PC-9 (cell line): ENCODE results near the gene HPCAL1. TPM values are rescaled to one million over a fixed set of nuclear protein-coding genes. Genes with fewer than 3 reads are reported as not detected.
"Not testable (repeated sequence)": the region's sequence is repeated elsewhere in the genome, so short reads cannot be mapped to it uniquely, and the experiment has no call there.

Experiments used
- BruUV-seq: library from RNA; stranded (reverse); fragments of 400-500 nt; replicated peaks from 2 replicates; lab custom pipeline; 2021; lab: Mats Ljungman, UMichigan
- CTCF ChIA-PET: fragments of 300-600 bp; sonication (Branson Sonifier 250); formaldehyde crosslinking; loops from one replicate; lab custom pipeline; 2022; ENCODE audit warnings: antibody characterized with exemption; lab: Charles Lee
- POLR2A ChIA-PET: fragments of 300-600 bp; sonication (Branson Sonifier 250); formaldehyde crosslinking; loops from one replicate; lab custom pipeline; 2022; ENCODE audit warnings: antibody characterized with exemption; ENCODE audit not compliant: unreplicated experiment; lab: Charles Lee
- DNase-seq, 2 experiments: peaks; one replicate each; pipeline versions ENCODE4 v3.0.0 to v3.0.0-alpha.2; 2015 to 2022; ENCODE audit warnings: mixed read lengths in 1 of 2
- H2AFZ ChIP-seq: fragments of 200-600 bp; sonication (generic); 2 replicates; pipeline ENCODE4 v1.8.1; 2017; ENCODE audit warnings: antibody characterized with exemption
- H3F3A ChIP-seq: fragments of 200-600 bp; sonication (generic); 2 replicates; pipeline ENCODE4 v1.8.1; 2017; ENCODE audit warnings: antibody characterized with exemption, mild to moderate bottlenecking, low read depth; ENCODE audit not compliant: insufficient read depth
- H3K27ac ChIP-seq: fragments of 200-600 bp; sonication (generic); 2 replicates; pipeline ENCODE4 v1.6.1; 2016; ENCODE audit warnings: mixed run types
- H3K27me3 ChIP-seq: fragments of 200-600 bp; sonication (generic); 2 replicates; pipeline ENCODE4 v1.6.1; 2016; ENCODE audit warnings: low read depth, mixed run types; ENCODE audit not compliant: insufficient read depth
- H3K36me3 ChIP-seq: fragments of 200-600 bp; sonication (generic); 2 replicates; pipeline ENCODE4 v1.6.1; 2016; ENCODE audit warnings: low read depth, mixed run types
- H3K4me1 ChIP-seq: fragments of 200-600 bp; sonication (generic); replicated peaks from 2 replicates; pipeline ENCODE4 v1.6.1; 2016; ENCODE audit warnings: mixed run types; ENCODE audit not compliant: insufficient read depth
- H3K4me2 ChIP-seq: fragments of 200-600 bp; sonication (generic); 2 replicates; pipeline ENCODE4 v1.6.1; 2017; ENCODE audit warnings: mixed run types
- H3K4me3 ChIP-seq: fragments of 200-600 bp; sonication (generic); 2 replicates; pipeline ENCODE4 v1.6.1; 2016; ENCODE audit warnings: mixed run types
- H3K79me2 ChIP-seq: fragments of 200-600 bp; sonication (generic); 2 replicates; pipeline ENCODE4 v1.6.1; 2017; ENCODE audit warnings: low read depth, mixed run types
- H3K9me2 ChIP-seq: fragments of 200-600 bp; sonication (generic); 2 replicates; pipeline ENCODE4 v1.8.1; 2017; ENCODE audit warnings: mild to moderate bottlenecking; ENCODE audit not compliant: insufficient read depth
- H3K9me3 ChIP-seq: fragments of 200-600 bp; sonication (generic); 2 replicates; pipeline ENCODE4 v1.8.1; 2016; ENCODE audit warnings: low read depth; ENCODE audit not compliant: insufficient read depth
- H4K20me1 ChIP-seq: fragments of 200-600 bp; sonication (generic); 2 replicates; pipeline ENCODE4 v1.8.1; 2017; ENCODE audit not compliant: insufficient read depth
- CTCF ChIP-seq: fragments of 200-600 bp; sonication (generic); conservative IDR thresholded peaks from 2 replicates; pipeline ENCODE4 v1.6.1; 2017; ENCODE audit warnings: mixed run types, antibody characterized with exemption, mild to moderate bottlenecking, moderate library complexity
- EZH2 ChIP-seq: fragments of 200-600 bp; sonication (generic); IDR thresholded peaks from 2 replicates; pipeline ENCODE4 v1.8.0; 2017; ENCODE audit warnings: antibody characterized with exemption, low read depth
- intact Hi-C: fragments of 100-400 bp; cut with micrococcal nuclease; formaldehyde crosslinking; loops from one replicate; pipeline ENCODE4 v1.10.0; 2022; ENCODE audit not compliant: unreplicated experiment
- total RNA-seq: library from RNA; stranded (reverse); gene quantifications from 2 replicates; pipeline ENCODE4 v1.2.3, GENCODE V29; 2021

Gene HPCAL1
- total RNA-seq, 1 experiment from 2014 or later = 105 TPM

GRCh38 chr2:10440736-10441135 is 138.0 kb downstream of the HPCAL1 start:
- no peak for TF ChIP-seq CTCF
- no peak for TF ChIP-seq EZH2
- CTCF ChIA-PET = interaction anchor here (0.7 kb wide), 1 partner anchor 315 kb away, joined by 3 read pairs; no protein-coding TSS in a partner anchor
- H2AFZ ChIP-seq = no peak overlapping the region
- intact Hi-C loops = no loop called here
- POLR2A ChIA-PET = no interaction called here
- H3K4me3 ChIP-seq = no peak overlapping the region
- no peaks in the 10 kb centered on the region for H3K9me2 ChIP-seq
- H3K4me2 ChIP-seq = no peak overlapping the region
- DNase-seq = no peak
- peaks cover 8% of the 10 kb centered on the region; the same call in 1 of the 2 replicates for H3K4me1 ChIP-seq
- peaks cover 15% of the 10 kb centered on the region for H3K79me2 ChIP-seq
- peaks cover 36% of the 10 kb centered on the region for H3K36me3 ChIP-seq
- H3F3A ChIP-seq = peaks cover 26% of the 10 kb centered on the region; the same call in 1 of the 2 replicates
- H3K9me3 ChIP-seq = no peaks in the 10 kb centered on the region
- H3K27ac ChIP-seq = no peak overlapping the region
- BruUV-seq = no TSS peak
- H3K27me3 ChIP-seq = no peaks in the 10 kb centered on the region
- peaks cover 18% of the 10 kb centered on the region for H4K20me1 ChIP-seq

GRCh38 chr2:10441948-10442347 is 139.2 kb downstream of the HPCAL1 start:
- CTCF ChIA-PET = no interaction called here
- intact Hi-C loops = no loop called here
- H3K36me3 ChIP-seq = peaks cover 36% of the 10 kb centered on the region

GRCh38 chr2:10442469-10443126 is 139.9 kb downstream of the HPCAL1 start:
- CTCF ChIA-PET, DNase-seq, H2AFZ ChIP-seq, H3K4me2 ChIP-seq, intact Hi-C loops, H3K9me2 ChIP-seq, POLR2A ChIA-PET, H3K27me3 ChIP-seq, H3K4me3 ChIP-seq, BruUV-seq, H3K9me3 ChIP-seq, H3K27ac ChIP-seq: not testable (repeated sequence)
- Histone ChIP-seq H3K79me2 (peaks cover 34% of the 10 kb centered on the region), H4K20me1 (peaks cover 28% of the 10 kb centered on the region), H3K4me1 (peaks cover 21% of the 10 kb centered on the region), H3K36me3 (peaks cover 36% of the 10 kb centered on the region), H3F3A (peaks cover 20% of the 10 kb centered on the region; the same call in 1 of the 2 replicates)

More at GRCh38 chr2:10441948-10442347, 139.2 kb downstream of the HPCAL1 start:
- H4K20me1 ChIP-seq = peaks cover 28% of the 10 kb centered on the region
- H3K4me2 ChIP-seq = no peak overlapping the region
- H3F3A ChIP-seq = peaks cover 26% of the 10 kb centered on the region; the same call in 1 of the 2 replicates
- no TSS peak for BruUV-seq
- TF ChIP-seq EZH2 (no peak), CTCF (no peak)
- no peaks in the 10 kb centered on the region for H3K9me2 ChIP-seq
- H2AFZ ChIP-seq = no peak overlapping the region
- H3K27me3 ChIP-seq = no peaks in the 10 kb centered on the region
- peaks cover 20% of the 10 kb centered on the region for H3K4me1 ChIP-seq
- H3K4me3 ChIP-seq = no peak overlapping the region
- no peak overlapping the region for H3K27ac ChIP-seq
- DNase-seq = no peak
- POLR2A ChIA-PET = no interaction called here
- H3K79me2 ChIP-seq = peaks cover 27% of the 10 kb centered on the region
- no peaks in the 10 kb centered on the region for H3K9me3 ChIP-seq
